Bone marrow (tissue), 2 donors: ENCODE results near the gene RAB38.

Experiments used
- DNase-seq, 2 donors: peaks; one replicate each; lab custom pipeline; 2025; lab: John Stamatoyannopoulos, UW

RAB38 gene

GRCh38 chr11:88174709-88175568 lies at the start of gene RAB38:
Gene RAB38 (minus strand): TSS chr11:88175443. CDS start chr11:88175384, 59 bp downstream.
- DNase-seq, result peak; percentile 21 to 35

- DNase-seq, result no peak
Measured at GRCh38 chr11:88213406-88213805, 38.2 kb upstream of the RAB38 start.

- no peak for DNase-seq
Measured at GRCh38 chr11:88212300-88212699, 37.1 kb upstream of the RAB38 start.

GRCh38 chr11:88208745-88209144 lies 33.5 kb upstream of the RAB38 start:
- DNase-seq, result no peak

GRCh38 chr11:88206751-88207150 lies 31.5 kb upstream of the RAB38 start:
- no peak for DNase-seq

- DNase-seq, result no peak
Measured at GRCh38 chr11:88204353-88204752, 29.1 kb upstream of the RAB38 start.

GRCh38 chr11:88203604-88204003 lies 28.4 kb upstream of the RAB38 start:
- no peak for DNase-seq

GRCh38 chr11:88202498-88202897 lies 27.3 kb upstream of the RAB38 start:
- DNase-seq, result no peak

GRCh38 chr11:88196393-88196792 lies 21.1 kb upstream of the RAB38 start:
- no peak for DNase-seq

GRCh38 chr11:88195908-88196307 lies 20.7 kb upstream of the RAB38 start:
- no peak for DNase-seq

- no peak for DNase-seq
Measured at GRCh38 chr11:88194990-88195389, 19.7 kb upstream of the RAB38 start.

- DNase-seq, result no peak
Measured at GRCh38 chr11:88193278-88193677, 18.0 kb upstream of the RAB38 start.

- DNase-seq, result no peak
Measured at GRCh38 chr11:88188932-88189253, 13.7 kb upstream of the RAB38 start.

GRCh38 chr11:88188251-88188931 lies 13.1 kb upstream of the RAB38 start:
- no peak for DNase-seq

- no peak for DNase-seq
Measured at GRCh38 chr11:88183233-88183632, 8.0 kb upstream of the RAB38 start.

GRCh38 chr11:88181776-88182175 lies 6.5 kb upstream of the RAB38 start:
- DNase-seq, result no peak

GRCh38 chr11:88179971-88180629 lies 4.9 kb upstream of the RAB38 start:
- DNase-seq, result no peak

GRCh38 chr11:88179141-88179540 lies 3.9 kb upstream of the RAB38 start:
- no peak for DNase-seq

- no peak for DNase-seq
Measured at GRCh38 chr11:88178191-88178590, 2.9 kb upstream of the RAB38 start.

- peak in 1 of 2 donors; percentile 22 for DNase-seq
Measured at GRCh38 chr11:88175569-88176075, 379 bp upstream of the RAB38 start.

GRCh38 chr11:88173956-88174355 lies 1.3 kb downstream of the RAB38 start:
- DNase-seq, result no peak

- DNase-seq, result no peak
Measured at GRCh38 chr11:88171982-88172381, 3.3 kb downstream of the RAB38 start.

GRCh38 chr11:88170673-88171072 lies 4.6 kb downstream of the RAB38 start:
- DNase-seq, result no peak
